H1 (cell line): ENCODE results near the gene SLC43A1. TPM values are rescaled to one million over a fixed set of nuclear protein-coding genes. Genes with fewer than 3 reads are reported as not detected.
A peak's percentile ranks its signal among the peaks of the same experiment; 100 is the strongest.

Experiments used
- CTCF ChIA-PET: fragments of 300-600 bp; sonication (Branson Sonifier 250); formaldehyde crosslinking; loops from one replicate; lab custom pipeline; 2021; ENCODE audit not compliant: partially characterized antibody; lab: Charles Lee
- POLR2A ChIA-PET: fragments of 300-600 bp; sonication (Branson Sonifier 250); formaldehyde crosslinking; loops from one replicate; lab custom pipeline; 2021; ENCODE audit warnings: inconsistent platforms; ENCODE audit not compliant: partially characterized antibody; lab: Charles Lee
- DNase-seq, 2 experiments: peaks; one replicate each; pipeline versions ENCODE4 v3.0.0 to v3.0.0-alpha.2; 2010 to 2022; ENCODE audit warnings: low spot score in 2 of 2, low read depth in 1 of 2, mixed read lengths in 1 of 2
- FAIRE-seq: peaks from 2 replicates; lab custom pipeline; 2011; peaks lifted over from hg19 to GRCh38; lab: Jason Lieb, UNC
- H2AFZ ChIP-seq: 2 replicates; pipeline ENCODE4 v1.8.1; 2012; ENCODE audit warnings: low read length, inconsistent platforms
- H2AK5ac ChIP-seq: 2 replicates; pipeline ENCODE4 v1.6.1; 2013; ENCODE audit warnings: low read depth, low read length
- H2BK120ac ChIP-seq: replicated peaks from 2 replicates; pipeline ENCODE3; 2013; ENCODE audit warnings: low read depth, low read length, inconsistent platforms
- H2BK12ac ChIP-seq: 2 replicates; pipeline ENCODE4 v1.6.1; 2013; ENCODE audit warnings: low read depth, low read length
- H2BK15ac ChIP-seq: 2 replicates; pipeline ENCODE4 v1.6.1; 2013; ENCODE audit warnings: low read length
- H2BK20ac ChIP-seq: 2 replicates; pipeline ENCODE4 v1.6.1; 2013; ENCODE audit warnings: low read length
- H2BK5ac ChIP-seq: 2 replicates; pipeline ENCODE4 v1.6.1; 2013; ENCODE audit warnings: low read depth, low read length
- H3K14ac ChIP-seq: 2 replicates; pipeline ENCODE4 v1.6.1; 2013; ENCODE audit warnings: inconsistent platforms; ENCODE audit not compliant: insufficient read length
- H3K18ac ChIP-seq: 2 replicates; pipeline ENCODE4 v1.6.1; 2013; ENCODE audit warnings: low read length; ENCODE audit errors: extremely low read depth
- H3K23ac ChIP-seq: 2 replicates; pipeline ENCODE4 v1.6.1; 2013; ENCODE audit warnings: inconsistent platforms; ENCODE audit not compliant: insufficient read length
- H3K23me2 ChIP-seq: 2 replicates; pipeline ENCODE4 v1.6.1; 2013; ENCODE audit warnings: low read depth, low read length
- H3K27ac ChIP-seq: 2 replicates; pipeline ENCODE4 v1.6.1; 2011; ENCODE audit warnings: low read depth, low read length, inconsistent platforms
- H3K27me3 ChIP-seq, 4 experiments: replicated peaks in 1 of 4; 1 replicate in 1 of 4; 2 replicates in 3 of 4; pipeline versions ENCODE4 v1.6.1 to v1.8.1; 2011 to 2013; ENCODE audit warnings: low read length in 3 of 4, mild to moderate bottlenecking in 3 of 4, inconsistent platforms in 2 of 4, mixed read lengths in 2 of 4, moderate library complexity in 1 of 4; ENCODE audit not compliant: control insufficient read depth in 3 of 4, insufficient read depth in 3 of 4; ENCODE audit errors: extremely low read depth in 1 of 4
- H3K36me3 ChIP-seq, 4 experiments: 2 replicates each; pipeline versions ENCODE4 v1.6.1 to v1.8.1; 2011 to 2013; ENCODE audit warnings: mild to moderate bottlenecking in 4 of 4, low read length in 3 of 4, moderate library complexity in 2 of 4, control low read depth in 1 of 4, inconsistent platforms in 1 of 4; ENCODE audit not compliant: insufficient read depth in 4 of 4, control insufficient read depth in 2 of 4
- H3K4ac ChIP-seq: replicated peaks from 2 replicates; pipeline ENCODE3; 2013; ENCODE audit warnings: low read length, low read depth, mixed read lengths, inconsistent platforms; ENCODE audit not compliant: insufficient read length
- H3K4me1 ChIP-seq, 4 experiments: replicated peaks in 1 of 4; 1 replicate in 1 of 4; 2 replicates in 3 of 4; pipeline versions ENCODE4 v1.6.1 to v1.8.1; 2011 to 2013; ENCODE audit warnings: low read length in 3 of 4, inconsistent platforms in 2 of 4, mixed read lengths in 1 of 4; ENCODE audit not compliant: insufficient read depth in 4 of 4, control insufficient read depth in 3 of 4
- H3K4me2 ChIP-seq, 2 experiments: 2 replicates each; pipeline versions ENCODE4 v1.6.1 to v1.8.1; 2011 to 2013; ENCODE audit warnings: low read depth in 2 of 2, low read length in 2 of 2, control low read depth in 1 of 2, inconsistent platforms in 1 of 2, mild to moderate bottlenecking in 1 of 2; ENCODE audit not compliant: insufficient read depth in 1 of 2
- H3K4me3 ChIP-seq, 4 experiments: fragments of 200-600, 300-600 bp in 1 of 4; sonication (generic), shearing (Covaris generic), sonication (Bioruptor Twin) in 1 of 4; 2 replicates each; pipeline versions ENCODE4 v1.5.1 to v1.8.1; 2011 to 2016; ENCODE audit warnings: low read length in 4 of 4, low read depth in 3 of 4, control low read depth in 2 of 4, inconsistent platforms in 2 of 4, mild to moderate bottlenecking in 2 of 4, mixed read lengths in 1 of 4, moderate library complexity in 1 of 4; ENCODE audit not compliant: insufficient read depth in 2 of 4; ENCODE audit errors: extremely low read depth in 1 of 4
- H3K56ac ChIP-seq: replicated peaks from 2 replicates; pipeline ENCODE3; 2013; ENCODE audit warnings: low read depth, mild to moderate bottlenecking, mixed read lengths, low read length, inconsistent platforms; ENCODE audit not compliant: insufficient read length
- H3K79me1 ChIP-seq: 2 replicates; pipeline ENCODE4 v1.6.1; 2013; ENCODE audit warnings: low read depth, low read length, control low read depth
- H3K79me2 ChIP-seq, 2 experiments: 2 replicates each; pipeline versions ENCODE4 v1.6.1 to v1.8.1; 2012 to 2013; ENCODE audit warnings: low read length in 2 of 2, mild to moderate bottlenecking in 2 of 2, inconsistent platforms in 1 of 2; ENCODE audit not compliant: insufficient read depth in 2 of 2, control insufficient read depth in 1 of 2
- H3K9ac ChIP-seq, 4 experiments: replicated peaks in 1 of 4; 1 replicate in 1 of 4; 2 replicates in 3 of 4; pipeline versions ENCODE4 v1.6.1 to v1.8.1; 2011 to 2013; ENCODE audit warnings: low read depth in 3 of 4, low read length in 3 of 4, control low read depth in 2 of 4, mild to moderate bottlenecking in 2 of 4, moderate library complexity in 2 of 4, inconsistent platforms in 1 of 4; ENCODE audit errors: extremely low read depth in 1 of 4
- H3K9me3 ChIP-seq, 2 experiments: 2 replicates each; pipeline versions ENCODE4 v1.6.1 to v1.8.1; 2012 to 2013; ENCODE audit warnings: mild to moderate bottlenecking in 2 of 2, moderate library complexity in 2 of 2, control low read depth in 1 of 2, inconsistent platforms in 1 of 2, low read depth in 1 of 2, low read length in 1 of 2, mixed read lengths in 1 of 2; ENCODE audit not compliant: insufficient read depth in 2 of 2
- H4K20me1 ChIP-seq, 2 experiments: replicated peaks in 1 of 2; 2 replicates each; pipeline versions ENCODE3 to v1.8.1; 2011 to 2013; ENCODE audit warnings: inconsistent platforms in 2 of 2, low read length in 2 of 2, mild to moderate bottlenecking in 1 of 2; ENCODE audit not compliant: insufficient read depth in 2 of 2, control insufficient read depth in 1 of 2
- H4K5ac ChIP-seq: 2 replicates; pipeline ENCODE4 v1.6.1; 2013; ENCODE audit warnings: low read length, low read depth, mixed read lengths, inconsistent platforms; ENCODE audit not compliant: insufficient read length
- H4K8ac ChIP-seq: 2 replicates; pipeline ENCODE4 v1.8.0; 2013; ENCODE audit warnings: mild to moderate bottlenecking, moderate library complexity, low read length, inconsistent platforms; ENCODE audit not compliant: insufficient read depth; ENCODE audit errors: extremely low read depth
- H4K91ac ChIP-seq: replicated peaks from 2 replicates; pipeline ENCODE3; 2013; ENCODE audit warnings: low read length, mixed read lengths, inconsistent platforms; ENCODE audit not compliant: insufficient read length
- SIN3A ChIP-seq, 2 experiments: IDR thresholded peaks in 1 of 2; conservative IDR thresholded peaks in 1 of 2; 2 replicates each; pipeline ENCODE4 v1.6.1; 2011 to 2012; ENCODE audit warnings: low read length in 2 of 2, improper control_type of control experiment in 1 of 2, low read depth in 1 of 2, mild to moderate bottlenecking in 1 of 2
- SP2 ChIP-seq: IDR thresholded peaks from 2 replicates; pipeline ENCODE4 v1.6.1; 2012; ENCODE audit warnings: mild to moderate bottlenecking, low read length, inconsistent platforms
- WGBS, 2 experiments: shearing (Covaris generic) in 1 of 2; methylation state at CpG; one replicate each; pipeline versions ENCODE4 v1.1.6 to v1.1.7; 2013 to 2015; ENCODE audit warnings: low lambda C conversion rate in 2 of 2, mixed read lengths in 2 of 2, inconsistent platforms in 1 of 2, low coverage in 1 of 2, missing lambda C conversion rate in 1 of 2; ENCODE audit not compliant: insufficient replicate concordance in 2 of 2, insufficient coverage in 1 of 2, insufficient read length in 1 of 2; ENCODE audit errors: extremely low coverage in 1 of 2, missing lambda C conversion rate in 1 of 2; 5-methylcytosine and 5-hydroxymethylcytosine counted together
- polyA plus RNA-seq, 7 experiments: library from polyadenylated mRNA; depleted of rRNA in 3 of 7; stranded (reverse) in 5 of 7; unstranded in 2 of 7; fragments of >200 nt in 5 of 7; fragments of 200-250 nt in 2 of 7; gene quantifications; 1 replicate in 5 of 7; 2 replicates in 1 of 7; 4 replicates in 1 of 7; pipeline versions ENCODE4 v1.2.1 to v1.2.3, GENCODE V29; 2011 to 2013; ENCODE audit warnings: missing spikeins in 2 of 7, mixed read lengths in 2 of 7
- total RNA-seq: library from RNA; stranded (reverse); fragmentation: NEBNext Ultra II Directional; extraction: Animal tissue kit (Norgen Biotek cat#: 25700); gene quantifications from 2 replicates; pipeline ENCODE4 v1.2.1, GENCODE V29; 2021

SLC43A1 gene
- total and polyA plus RNA-seq, 2 of the 8 experiments (the other 6 are each of a cell fraction or from before 2014, with no cell fraction given): 34.5 to 58.0 TPM

DNA sequence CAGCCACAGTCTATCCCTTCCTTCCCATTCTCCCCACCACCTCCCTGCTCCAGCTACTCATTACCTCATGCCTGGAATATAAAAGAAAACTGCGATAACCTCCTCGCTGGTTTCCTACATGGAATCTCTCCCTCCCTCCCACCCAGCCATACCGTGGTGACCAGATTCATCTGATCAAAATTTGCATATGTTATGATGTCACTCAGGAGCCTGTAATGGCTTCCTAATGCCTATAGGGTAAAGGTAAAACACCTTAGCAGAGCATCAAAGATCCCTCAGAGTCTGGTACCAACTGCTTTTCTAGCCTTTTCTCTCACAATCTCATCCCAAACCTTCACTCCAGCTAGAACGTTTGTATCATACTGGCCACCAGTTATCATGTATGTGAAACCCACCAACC is 35.6 kb downstream of the SLC43A1 start:
- no peak overlapping the region for H2BK120ac ChIP-seq
- H4K20me1 ChIP-seq: peaks cover 0 to 3% of the 10 kb centered on the region in 2 experiments
- H3K36me3 ChIP-seq: peaks cover 0 to 3% (median 0%) of the 10 kb centered on the region in 4 experiments; a peak in 1 of 8 replicates
- no peak overlapping the region for H3K27ac ChIP-seq
- H2BK5ac ChIP-seq: no peak overlapping the region
- H4K5ac ChIP-seq: no peak overlapping the region
- H2BK20ac ChIP-seq: no peak overlapping the region
- no peak overlapping the region for H3K4me2 ChIP-seq
- no peaks in the 10 kb centered on the region for H3K79me1 ChIP-seq
- H2AFZ ChIP-seq: no peak overlapping the region
- POLR2A ChIA-PET: interaction anchor here (0.6 to 11.2 kb wide), 5 partner anchors 13 to 154 kb away, joined by 3 to 141 read pairs (median 3); partner anchors contain the start of gene RTN4RL2
- H3K23me2 ChIP-seq: peaks cover 19% of the 10 kb centered on the region; the same call in 1 of the 2 replicates
- CTCF ChIA-PET: interaction anchor here (1.2 to 33.7 kb wide), 6 partner anchors 13 to 111 kb away, joined by 4 to 1146 read pairs (median 108); partner anchors contain the start of genes RTN4RL2, SLC43A1, SMTNL1 and TIMM10
- no peaks in the 10 kb centered on the region for H3K79me2 ChIP-seq
- no peak overlapping the region for H2BK12ac ChIP-seq
- H3K4ac ChIP-seq: no peak overlapping the region
- no peak for DNase-seq
- no peak overlapping the region for H2BK15ac ChIP-seq
- H3K27me3 ChIP-seq: peaks cover 0 to 40% (median 32%) of the 10 kb centered on the region in 4 experiments; a peak in 6 of 7 replicates
- WGBS, 2 experiments: 71% methylated on average over 4 of the region's 4 CpGs; no CpG with 5 or more reads in 1 of the 2 experiments
- H3K4me3 ChIP-seq: no peak overlapping the region
- TF ChIP-seq SIN3A (conservative IDR thresholded peaks at IDR 0.05 in 1 of 2, IDR thresholded peaks at IDR 0.05 in 1 of 2; ENCODE audit: low read depth in 1 of 2, low read length in 2 of 2) (0 out of 4 replicates have a peak, but pooled peaks of 1 of the 2 experiments have one; percentile 1), SP2 (no peak)
- H3K18ac ChIP-seq: no peak overlapping the region
- H4K91ac ChIP-seq: no peak overlapping the region
- H2AK5ac ChIP-seq: no peak overlapping the region
- H3K56ac ChIP-seq: no peak overlapping the region
- H3K14ac ChIP-seq: no peak overlapping the region
- no peak overlapping the region for H3K23ac ChIP-seq
- peaks cover 7 to 32% (median 9%) of the 10 kb centered on the region in 4 experiments for H3K4me1 ChIP-seq
- H3K9me3 ChIP-seq: no peaks in the 10 kb centered on the region
- FAIRE-seq: no peak
- H4K8ac ChIP-seq: no peak overlapping the region
- H3K9ac ChIP-seq: no peak overlapping the region
